Measurements from ENCODE around the gene CRADD.

DNA sequence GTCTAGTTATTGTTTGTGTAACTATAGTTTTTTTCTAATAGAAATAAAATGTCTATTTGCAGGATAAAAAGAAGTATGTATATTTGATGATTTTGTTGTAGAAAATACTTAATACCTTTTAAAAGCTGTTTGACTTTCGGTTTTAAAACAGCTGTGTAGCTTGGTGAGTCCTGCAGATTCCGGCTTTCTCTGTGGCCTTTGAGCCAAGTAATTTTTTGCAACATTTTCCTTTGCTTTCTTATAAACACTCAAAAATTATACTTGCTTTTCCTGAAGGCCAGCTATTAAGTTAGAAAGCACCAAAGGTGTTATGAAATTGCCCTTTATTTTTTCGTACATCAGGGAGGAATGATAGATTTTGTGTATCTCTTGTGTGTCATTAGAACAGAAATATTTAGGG, 63.6 kb downstream of the CRADD start:
- no peak for TF ChIP-seq RAD21 (IDR thresholded peaks at IDR 0.05; ENCODE audit: low read depth)
- TF ChIP-seq CREB1 (IDR thresholded peaks at IDR 0.05; ENCODE audit: low read depth) = no peak
- TF ChIP-seq, protein P1, sequence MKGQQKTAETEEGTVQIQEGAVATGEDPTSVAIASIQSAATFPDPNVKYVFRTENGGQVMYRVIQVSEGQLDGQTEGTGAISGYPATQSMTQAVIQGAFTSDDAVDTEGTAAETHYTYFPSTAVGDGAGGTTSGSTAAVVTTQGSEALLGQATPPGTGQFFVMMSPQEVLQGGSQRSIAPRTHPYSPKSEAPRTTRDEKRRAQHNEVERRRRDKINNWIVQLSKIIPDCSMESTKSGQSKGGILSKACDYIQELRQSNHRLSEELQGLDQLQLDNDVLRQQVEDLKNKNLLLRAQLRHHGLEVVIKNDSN (IDR thresholded peaks at IDR 0.05) = no peak
